ENCODE results near the gene LRRC4C. TPM values are rescaled to one million over a fixed set of nuclear protein-coding genes. Genes with fewer than 3 reads are reported as not detected.

Gene LRRC4C
- total and polyA plus RNA-seq, 2 experiments from 2014 or later = not detected

- Histone ChIP-seq H3K79me2 (ENCODE audit: insufficient read depth) (no peaks in the 10 kb centered on the region), H3K9me3 (ENCODE audit: low read depth) (no peaks in the 10 kb centered on the region), H3K27me3 (replicated peaks; ENCODE audit: insufficient read depth) (no peaks in the 10 kb centered on the region), H3K27ac (no peak overlapping the region), H3K4me2 (ENCODE audit: unreplicated experiment) (no peak overlapping the region), H2AFZ (no peak overlapping the region), H4K20me1 (ENCODE audit: insufficient read depth) (no peaks in the 10 kb centered on the region), H3F3A (ENCODE audit: insufficient read depth) (no peaks in the 10 kb centered on the region), H3K9me2 (ENCODE audit: insufficient read depth) (no peaks in the 10 kb centered on the region), H3K4me1 (ENCODE audit: insufficient read depth) (no peaks in the 10 kb centered on the region), H3K36me3 (ENCODE audit: low read depth) (no peaks in the 10 kb centered on the region), H3K4me3 (no peak overlapping the region), H3K9ac (no peak overlapping the region)
- in situ Hi-C loops (cut with MboI) = no loop called here
- TF ChIP-seq EZH2phosphoT487 (IDR thresholded peaks at IDR 0.05; ENCODE audit: insufficient read depth, low read depth) (no peak), EZH2 (IDR thresholded peaks at IDR 0.05; ENCODE audit: insufficient read depth, poor library complexity, severe bottlenecking) (no peak)
- no peak for DNase-seq
- WGBS, 2 experiments (ENCODE audit: low coverage in 1 of 2, low lambda C conversion rate in 2 of 2, missing lambda C conversion rate in 2 of 2) = 33 to 41% methylated on average over 5 of the region's 5 CpGs
Observed at GRCh38 chr11:40100162-40100553, 1359.3 kb downstream of the LRRC4C start.

GRCh38 chr11:40099426-40100161 lies 1359.9 kb downstream of the LRRC4C start:
- H3K9me3 ChIP-seq (ENCODE audit: low read depth) = no peaks in the 10 kb centered on the region
- no peak for TF ChIP-seq EZH2phosphoT487 (IDR thresholded peaks at IDR 0.05; ENCODE audit: insufficient read depth, low read depth)
- no peak for TF ChIP-seq EZH2 (IDR thresholded peaks at IDR 0.05; ENCODE audit: insufficient read depth, poor library complexity, severe bottlenecking)
- H3K9ac ChIP-seq = no peak overlapping the region
- no peaks in the 10 kb centered on the region for H3K79me2 ChIP-seq (ENCODE audit: insufficient read depth)
- DNase-seq = no peak
- no peaks in the 10 kb centered on the region for H3K36me3 ChIP-seq (ENCODE audit: low read depth)
- H2AFZ ChIP-seq = no peak overlapping the region
- no peak overlapping the region for H3K27ac ChIP-seq
- H3K9me2 ChIP-seq (ENCODE audit: insufficient read depth) = no peaks in the 10 kb centered on the region
- H3F3A ChIP-seq (ENCODE audit: insufficient read depth) = no peaks in the 10 kb centered on the region
- no peaks in the 10 kb centered on the region for H3K27me3 ChIP-seq (replicated peaks; ENCODE audit: insufficient read depth)
- H3K4me1 ChIP-seq (ENCODE audit: insufficient read depth) = no peaks in the 10 kb centered on the region
- no peak overlapping the region for H3K4me2 ChIP-seq (ENCODE audit: unreplicated experiment)
- in situ Hi-C loops (cut with MboI) = no loop called here
- 38 to 39% methylated on average over 12 to 13 of the region's 13 CpGs for WGBS, 2 experiments (ENCODE audit: low coverage in 1 of 2, low lambda C conversion rate in 2 of 2, missing lambda C conversion rate in 2 of 2)
- no peaks in the 10 kb centered on the region for H4K20me1 ChIP-seq (ENCODE audit: insufficient read depth)
- H3K4me3 ChIP-seq = no peak overlapping the region

- Histone ChIP-seq H3K9me3 (ENCODE audit: low read depth) (no peaks in the 10 kb centered on the region), H3K4me3 (no peak overlapping the region), H3K79me2 (ENCODE audit: insufficient read depth) (no peaks in the 10 kb centered on the region), H3F3A (ENCODE audit: insufficient read depth) (no peaks in the 10 kb centered on the region), H3K9ac (no peak overlapping the region), H3K4me2 (ENCODE audit: unreplicated experiment) (no peak overlapping the region), H2AFZ (no peak overlapping the region), H4K20me1 (ENCODE audit: insufficient read depth) (no peaks in the 10 kb centered on the region), H3K9me2 (ENCODE audit: insufficient read depth) (no peaks in the 10 kb centered on the region), H3K27me3 (replicated peaks; ENCODE audit: insufficient read depth) (no peaks in the 10 kb centered on the region), H3K36me3 (ENCODE audit: low read depth) (no peaks in the 10 kb centered on the region), H3K4me1 (ENCODE audit: insufficient read depth) (no peaks in the 10 kb centered on the region), H3K27ac (no peak overlapping the region)
- in situ Hi-C loops (cut with MboI) = no loop called here
- TF ChIP-seq EZH2phosphoT487 (IDR thresholded peaks at IDR 0.05; ENCODE audit: insufficient read depth, low read depth) = no peak
- TF ChIP-seq EZH2 (IDR thresholded peaks at IDR 0.05; ENCODE audit: insufficient read depth, poor library complexity, severe bottlenecking) = no peak
- 2 to 4% methylated on average over 1 of the region's 1 CpG for WGBS, 2 experiments (ENCODE audit: low coverage in 1 of 2, low lambda C conversion rate in 2 of 2, missing lambda C conversion rate in 2 of 2)
- no peak for DNase-seq
Observed at GRCh38 chr11:40095446-40095845, 1364.0 kb downstream of the LRRC4C start.

- H3K79me2 ChIP-seq (ENCODE audit: insufficient read depth) = no peaks in the 10 kb centered on the region
- no peaks in the 10 kb centered on the region for H3K4me1 ChIP-seq (ENCODE audit: insufficient read depth)
- no peaks in the 10 kb centered on the region for H3F3A ChIP-seq (ENCODE audit: insufficient read depth)
- no peaks in the 10 kb centered on the region for H3K9me2 ChIP-seq (ENCODE audit: insufficient read depth)
- no peaks in the 10 kb centered on the region for H3K27me3 ChIP-seq (replicated peaks; ENCODE audit: insufficient read depth)
- in situ Hi-C loops (cut with MboI) = no loop called here
- DNase-seq = no peak
- no peak overlapping the region for H2AFZ ChIP-seq
- H3K36me3 ChIP-seq (ENCODE audit: low read depth) = no peaks in the 10 kb centered on the region
- H4K20me1 ChIP-seq (ENCODE audit: insufficient read depth) = no peaks in the 10 kb centered on the region
- H3K9me3 ChIP-seq (ENCODE audit: low read depth) = no peaks in the 10 kb centered on the region
- H3K27ac ChIP-seq = no peak overlapping the region
- 49 to 53% methylated on average over 2 of the region's 2 CpGs for WGBS, 2 experiments (ENCODE audit: low coverage in 1 of 2, low lambda C conversion rate in 2 of 2, missing lambda C conversion rate in 2 of 2)
- no peak overlapping the region for H3K4me3 ChIP-seq
- H3K4me2 ChIP-seq (ENCODE audit: unreplicated experiment) = no peak overlapping the region
- no peak overlapping the region for H3K9ac ChIP-seq
- TF ChIP-seq EZH2phosphoT487 (IDR thresholded peaks at IDR 0.05; ENCODE audit: insufficient read depth, low read depth) = no peak
- TF ChIP-seq EZH2 (IDR thresholded peaks at IDR 0.05; ENCODE audit: insufficient read depth, poor library complexity, severe bottlenecking) = no peak
Observed at GRCh38 chr11:40094954-40095353, 1364.5 kb downstream of the LRRC4C start.
